Common myeloid progenitor, CD34-positive (primary cell): ENCODE data around the gene FBXO9.

Experiments used
- CTCF ChIA-PET: fragments of 350-600 bp; sonication (Branson Sonifier 250); formaldehyde crosslinking; loops from one replicate; lab custom pipeline; 2021; ENCODE audit warnings: antibody characterized with exemption; lab: Charles Lee
- POLR2A ChIA-PET: fragments of 350-600 bp; sonication (Branson Sonifier 250); formaldehyde crosslinking; loops from one replicate; lab custom pipeline; 2021; ENCODE audit warnings: antibody characterized with exemption; lab: Charles Lee
- DNase-seq, 3 donors: peaks; one replicate each; pipeline versions ENCODE4 v3.0.0 to v3.0.0-alpha.2; 2013
- H3K27ac ChIP-seq, 2 experiments: 1 replicate in 1 of 2; 2 replicates in 1 of 2; pipeline ENCODE4 v1.7.0; 2013; ENCODE audit warnings: inconsistent platforms in 2 of 2, low read length in 2 of 2, mild to moderate bottlenecking in 2 of 2, low read depth in 1 of 2, moderate library complexity in 1 of 2; ENCODE audit not compliant: severe bottlenecking in 2 of 2, insufficient read depth in 1 of 2, poor library complexity in 1 of 2
- H3K27me3 ChIP-seq, 5 experiments: replicated peaks in 2 of 5; 1 replicate in 3 of 5; 2 replicates in 2 of 5; pipeline versions ENCODE4 v1.6.1 to v1.7.0; 2013; ENCODE audit warnings: low read length in 4 of 5, mild to moderate bottlenecking in 2 of 5, moderate library complexity in 2 of 5, inconsistent platforms in 1 of 5; ENCODE audit not compliant: insufficient read depth in 5 of 5, control insufficient read depth in 4 of 5
- H3K36me3 ChIP-seq, 4 experiments: 1 replicate in 2 of 4; 2 replicates in 2 of 4; pipeline versions ENCODE4 v1.6.1 to v1.7.0; 2013; ENCODE audit warnings: low read length in 3 of 4, control low read depth in 1 of 4, mild to moderate bottlenecking in 1 of 4; ENCODE audit not compliant: control insufficient read depth in 4 of 4, insufficient read depth in 4 of 4
- H3K4me1 ChIP-seq, 4 experiments: 1 replicate in 3 of 4; 2 replicates in 1 of 4; pipeline versions ENCODE4 v1.6.1 to v1.7.1; 2013; ENCODE audit warnings: low read length in 3 of 4, mild to moderate bottlenecking in 3 of 4, control low read depth in 1 of 4, inconsistent platforms in 1 of 4, moderate library complexity in 1 of 4; ENCODE audit not compliant: control insufficient read depth in 4 of 4, insufficient read depth in 4 of 4; ENCODE audit errors: control extremely low read depth in 1 of 4
- H3K4me3 ChIP-seq, 7 experiments: 1 replicate in 4 of 7; 2 replicates in 3 of 7; pipeline versions ENCODE4 v1.5.1 to v1.7.0; 2013; ENCODE audit warnings: mild to moderate bottlenecking in 7 of 7, low read length in 6 of 7, moderate library complexity in 6 of 7, inconsistent platforms in 2 of 7, low read depth in 2 of 7, control low read depth in 1 of 7; ENCODE audit not compliant: insufficient read depth in 4 of 7, control insufficient read depth in 1 of 7; ENCODE audit errors: extremely low read depth in 1 of 7
- H3K9me3 ChIP-seq, 5 experiments: 1 replicate in 4 of 5; 2 replicates in 1 of 5; pipeline versions ENCODE4 v1.6.1 to v1.7.1; 2013; ENCODE audit warnings: low read length in 4 of 5, mild to moderate bottlenecking in 2 of 5, inconsistent platforms in 1 of 5, low read depth in 1 of 5, moderate library complexity in 1 of 5; ENCODE audit not compliant: control insufficient read depth in 4 of 5, insufficient read depth in 2 of 5; ENCODE audit errors: control extremely low read depth in 1 of 5
- WGBS: methylation state at CpG from one replicate; pipeline ENCODE4 v1.1.5; 2013; ENCODE audit not compliant: insufficient coverage; 5-methylcytosine and 5-hydroxymethylcytosine counted together

Gene FBXO9

GRCh38 chr6:53035549-53036213, 29.5 kb upstream of the FBXO9 start:
- ChIA-PET POLR2A (no interaction called here), CTCF (no interaction called here)
- Histone ChIP-seq H3K27ac (no peak overlapping the region), H3K4me3 (no peak overlapping the region), H3K9me3 (peaks cover 0 to 7% (median 3%) of the 10 kb centered on the region in 5 experiments), H3K36me3 (peaks cover 0 to 70% (median 22%) of the 10 kb centered on the region in 4 experiments), H3K27me3 (peaks cover 0 to 3% (median 0%) of the 10 kb centered on the region in 5 experiments), H3K4me1 (no peaks in the 10 kb centered on the region)
- no peak for DNase-seq
- 95% methylated on average over 6 of the region's 8 CpGs for WGBS

- CTCF ChIA-PET: interaction anchor here (1.1 kb wide), 1 partner anchor 153 kb away, joined by 3 read pairs; no protein-coding TSS in a partner anchor
- no peak overlapping the region for H3K27ac ChIP-seq
- no peak overlapping the region for H3K4me3 ChIP-seq
- POLR2A ChIA-PET: no interaction called here
- H3K36me3 ChIP-seq: peaks cover 0 to 59% (median 21%) of the 10 kb centered on the region in 4 experiments
- peaks cover 0 to 6% (median 0%) of the 10 kb centered on the region in 5 experiments for H3K27me3 ChIP-seq
- peaks cover 0 to 7% (median 3%) of the 10 kb centered on the region in 5 experiments for H3K9me3 ChIP-seq
- no CpG with 5 or more reads among the region's 1 CpG for WGBS
- H3K4me1 ChIP-seq: no peaks in the 10 kb centered on the region
- DNase-seq: no peak
Observed at GRCh38 chr6:53038141-53038540, 27.1 kb upstream of the FBXO9 start.

- DNase-seq: no peak
- ChIA-PET POLR2A (no interaction called here), CTCF (interaction anchor here (1.1 kb wide), 1 partner anchor 154 kb away, joined by 3 read pairs; no protein-coding TSS in a partner anchor)
- Histone ChIP-seq H3K27me3 (peaks cover 0 to 8% (median 0%) of the 10 kb centered on the region in 5 experiments), H3K4me3 (no peak overlapping the region), H3K27ac (no peak overlapping the region), H3K4me1 (no peaks in the 10 kb centered on the region), H3K9me3 (peaks cover 0 to 7% (median 3%) of the 10 kb centered on the region in 5 experiments), H3K36me3 (peaks cover 0 to 57% (median 21%) of the 10 kb centered on the region in 4 experiments)
Observed at GRCh38 chr6:53038596-53038995, 26.6 kb upstream of the FBXO9 start.

GRCh38 chr6:53041356-53041755, 23.8 kb upstream of the FBXO9 start:
- no peak overlapping the region for H3K27ac ChIP-seq
- peaks cover 0 to 40% (median 17%) of the 10 kb centered on the region in 4 experiments for H3K36me3 ChIP-seq
- POLR2A ChIA-PET: no interaction called here
- CTCF ChIA-PET: interaction anchor here (1.1 kb wide), 1 partner anchor 15 kb away, joined by 3 read pairs; no protein-coding TSS in a partner anchor
- no peaks in the 10 kb centered on the region for H3K4me1 ChIP-seq
- H3K4me3 ChIP-seq: no peak overlapping the region
- no peak for DNase-seq
- peaks cover 0 to 28% (median 11%) of the 10 kb centered on the region in 5 experiments for H3K27me3 ChIP-seq
- WGBS: 100% methylated on average over 2 of the region's 4 CpGs
- H3K9me3 ChIP-seq: peaks cover 0 to 7% (median 3%) of the 10 kb centered on the region in 5 experiments

- peaks cover 0 to 35% (median 11%) of the 10 kb centered on the region in 5 experiments for H3K27me3 ChIP-seq
- H3K4me1 ChIP-seq: no peaks in the 10 kb centered on the region
- WGBS: 100% methylated on average over 1 of the region's 4 CpGs
- ChIA-PET CTCF (interaction anchor here (0.7 to 1.5 kb wide), 4 partner anchors 13 to 686 kb away, joined by 3 read pairs; no protein-coding TSS in a partner anchor), POLR2A (no interaction called here)
- no peak overlapping the region for H3K4me3 ChIP-seq
- H3K9me3 ChIP-seq: peaks cover 0 to 7% (median 3%) of the 10 kb centered on the region in 5 experiments
- no peak for DNase-seq
- H3K36me3 ChIP-seq: peaks cover 0 to 39% (median 16%) of the 10 kb centered on the region in 4 experiments
- no peak overlapping the region for H3K27ac ChIP-seq
Observed at GRCh38 chr6:53042112-53042511, 23.1 kb upstream of the FBXO9 start.

GRCh38 chr6:53043581-53043980, 21.6 kb upstream of the FBXO9 start:
- POLR2A ChIA-PET: interaction anchor here (0.6 kb wide), 1 partner anchor 31 kb away, joined by 3 read pairs; no protein-coding TSS in a partner anchor
- peaks cover 0 to 28% (median 16%) of the 10 kb centered on the region in 4 experiments for H3K36me3 ChIP-seq
- peaks cover 5 to 8% (median 7%) of the 10 kb centered on the region in 4 experiments for H3K4me1 ChIP-seq
- H3K4me3 ChIP-seq: no peak overlapping the region
- CTCF ChIA-PET: interaction anchor here (1.1 kb wide), 1 partner anchor 22 kb away, joined by 3 read pairs; no protein-coding TSS in a partner anchor
- H3K9me3 ChIP-seq: peaks cover 0 to 7% (median 3%) of the 10 kb centered on the region in 5 experiments
- no peak for DNase-seq
- peaks cover 0 to 42% (median 11%) of the 10 kb centered on the region in 5 experiments for H3K27me3 ChIP-seq
- no peak overlapping the region for H3K27ac ChIP-seq

GRCh38 chr6:53044071-53044470, 21.1 kb upstream of the FBXO9 start:
- H3K4me3 ChIP-seq: no peak overlapping the region

More at GRCh38 chr6:53044071-53044470, 21.1 kb upstream of the FBXO9 start:
- peaks cover 0 to 7% (median 3%) of the 10 kb centered on the region in 5 experiments for H3K9me3 ChIP-seq
- peaks cover 0 to 42% (median 12%) of the 10 kb centered on the region in 5 experiments for H3K27me3 ChIP-seq
- H3K27ac ChIP-seq: no peak overlapping the region
- peaks cover 0 to 25% (median 15%) of the 10 kb centered on the region in 4 experiments for H3K36me3 ChIP-seq
- CTCF ChIA-PET: interaction anchor here (1.1 kb wide), 1 partner anchor 23 kb away, joined by 3 read pairs; no protein-coding TSS in a partner anchor
- peaks cover 7 to 13% (median 12%) of the 10 kb centered on the region in 4 experiments for H3K4me1 ChIP-seq
- POLR2A ChIA-PET: interaction anchor here (0.6 kb wide), 1 partner anchor 30 kb away, joined by 3 read pairs; no protein-coding TSS in a partner anchor
- no peak for DNase-seq
- 100% methylated on average over 4 of the region's 4 CpGs for WGBS
